Heart right ventricle (tissue), 16 donors: ENCODE measurements around the gene ITPR3. TPM values are rescaled to one million over a fixed set of nuclear protein-coding genes. Genes with fewer than 3 reads are reported as not detected.
A peak's percentile ranks its signal among the peaks of the same experiment; 100 is the strongest.

Experiments used
- ATAC-seq, 8 donors: fragments of 200-7000 bp; cut with Tn5 transposase; one replicate each; pipeline ENCODE4 v1.9.1; 2020; ENCODE audit warnings: mild to moderate bottlenecking in 8 of 8, moderate library complexity in 8 of 8, moderate number of reproducible peaks in 1 of 8
- DNase-seq, 2 donors: peaks; one replicate each; pipeline ENCODE4 v3.0.0-alpha.2; 2020
- H3K27ac ChIP-seq, 10 donors: fragments of 200-600 bp; sonication (generic) in 2 of 10; one replicate each; pipeline versions ENCODE4 v1.5.0 to v1.8.0; 2020 to 2022; ENCODE audit warnings: mild to moderate bottlenecking in 3 of 10
- H3K27me3 ChIP-seq, 7 donors: fragments of 200-600 bp; one replicate each; pipeline ENCODE4 v1.8.0; 2021 to 2022; ENCODE audit warnings: mild to moderate bottlenecking in 2 of 7
- H3K36me3 ChIP-seq, 9 donors: fragments of 200-600 bp; sonication (generic) in 1 of 9; one replicate each; pipeline versions ENCODE4 v1.5.0 to v1.8.0; 2020 to 2022; ENCODE audit warnings: mild to moderate bottlenecking in 2 of 9
- H3K4me1 ChIP-seq, 9 donors: fragments of 200-600 bp; sonication (generic) in 1 of 9; one replicate each; pipeline versions ENCODE4 v1.5.0 to v1.8.0; 2020 to 2022; ENCODE audit warnings: mild to moderate bottlenecking in 4 of 9
- H3K4me3 ChIP-seq, 10 donors: fragments of 200-600 bp; sonication (generic) in 2 of 10; one replicate each; pipeline versions ENCODE4 v1.5.0 to v1.8.0; 2020 to 2022; ENCODE audit warnings: mild to moderate bottlenecking in 7 of 10, moderate library complexity in 2 of 10
- H3K9me3 ChIP-seq, 11 donors: fragments of 200-600 bp in 10 of 11; sonication (generic) in 2 of 11; one replicate each; pipeline versions ENCODE4 v1.5.0 to v1.8.0; 2013 to 2022; ENCODE audit warnings: mild to moderate bottlenecking in 2 of 11, control low read depth in 1 of 11, moderate library complexity in 1 of 11
- WGBS, 2 donors: extraction: QIAGEN DNeasy Blood & Tissue Kit; methylation state at CpG; one replicate each; pipeline ENCODE4 v1.1.7; 2013; ENCODE audit warnings: inconsistent platforms in 1 of 2; 5-methylcytosine and 5-hydroxymethylcytosine counted together
- intact Hi-C, 10 donors: fragments of 100-400 bp; cut with DNase I; formaldehyde crosslinking; loops; one replicate each; pipeline versions ENCODE4 v1.11.1 to v1.14.2; 2022
- polyA plus RNA-seq, 2 donors: library from polyadenylated mRNA; stranded (reverse); fragments of 200-250 nt; gene quantifications; one replicate each; pipeline ENCODE4 v1.2.3, GENCODE V29; 2013
- total RNA-seq, 10 donors: library from RNA; stranded (reverse); fragmentation: NEBNext Ultra II Directional in 3 of 10; extraction: Animal tissue kit (Norgen Biotek cat#: 25700) in 3 of 10; gene quantifications; one replicate each; pipeline versions ENCODE4 v1.2.1 to v1.2.4, GENCODE V29; 2021 to 2023
- TF ChIP-seq, protein P1 (sequence below), 9 donors: fragments of 200-600 bp; sonication (generic) in 2 of 9; IDR thresholded peaks; one replicate each; pipeline versions ENCODE4 v1.5.0 to v1.8.0; 2021 to 2022; ENCODE audit warnings: antibody characterized with exemption in 9 of 9, mild to moderate bottlenecking in 5 of 9, moderate library complexity in 1 of 9
- donor health status: Arrhythmogenic right ventricular cardiomyopathy.
- donor health status: ischemic (EF 13 %, LVEDD 7.1; RV severe dilation, severe dysfunction).
- donor health status: healthy with polysubstance abuse.
- donor health status: DM: no; HTN: yes; CAD: no.
- donor health status: DM: no; HTN: no; CAD: no.
- donor health status: ischemic (EF 25% LVEDD 6.9; RV normal size, moderate dysfunction).
- donor health status: ischemic (EF 25% LVEDD 5.7; RV mildly dilated, moderate dysfunction).
- donor health status: healthy.
- donor health status: DM: yes; HTN: yes; CAD: no.
- donor health status: Ischemic cardiomyopathy.
- donor health status: ischemic (EF 35%, LVEDD 5.7; RV mildly dilated, moderate dysfunction).
- donor health status: nonischemic (EF 11% LVEDD 7.7; RV severe dilation, severe dysfunction).
- donor health status: DM: yes; HTN: yes; CAD: no.
- donor health status: PGD.
- donor health status: ischemic (EF 29% LVEDD 5.4; RV normal size, mild dysfunction).
- donor health status: nonischemic (EF 23%, LVEDD 6.1; RV moderate dilation, normal function).

ITPR3 gene
- total and polyA plus RNA-seq, 12 donors: 3.2 to 16.7 (median 6.0) TPM

DNA sequence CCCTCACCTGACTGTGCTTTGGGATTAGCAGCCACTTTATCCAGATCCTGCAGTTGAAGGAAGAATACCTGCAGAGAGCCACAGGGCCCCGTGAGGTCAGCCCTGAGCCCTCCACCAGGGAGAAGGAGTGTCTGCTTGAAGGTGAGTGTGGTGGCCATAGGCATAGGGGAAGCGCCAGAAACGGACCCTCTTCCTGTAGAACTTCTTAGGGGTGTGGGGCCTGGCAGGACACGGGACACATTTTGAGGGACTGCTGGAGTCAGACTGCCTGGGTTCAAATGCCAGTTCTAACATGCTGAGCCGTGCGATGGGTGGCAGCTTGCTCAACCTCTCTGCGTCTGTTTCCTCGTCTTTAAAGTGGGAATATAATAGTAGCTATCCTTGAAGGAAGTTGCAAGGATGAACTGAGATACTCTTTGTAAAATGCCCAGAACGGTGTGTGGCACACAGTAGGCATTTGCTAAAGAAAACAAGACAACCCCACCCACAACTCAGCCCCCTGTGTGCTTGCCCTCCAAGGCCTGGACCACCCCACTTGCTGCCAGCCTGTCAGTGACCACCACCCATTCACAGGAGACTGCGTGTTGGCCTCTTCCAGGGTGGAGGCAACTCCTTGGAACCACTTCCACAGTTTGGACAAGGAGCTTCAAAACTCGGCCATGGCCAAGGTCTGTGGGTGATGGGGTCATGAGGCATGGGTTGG, 36.3 kb upstream of the ITPR3 start:
- H3K9me3 ChIP-seq: no peaks in the 10 kb centered on the region
- no peaks in the 10 kb centered on the region for H3K36me3 ChIP-seq
- TF ChIP-seq, protein P1, sequence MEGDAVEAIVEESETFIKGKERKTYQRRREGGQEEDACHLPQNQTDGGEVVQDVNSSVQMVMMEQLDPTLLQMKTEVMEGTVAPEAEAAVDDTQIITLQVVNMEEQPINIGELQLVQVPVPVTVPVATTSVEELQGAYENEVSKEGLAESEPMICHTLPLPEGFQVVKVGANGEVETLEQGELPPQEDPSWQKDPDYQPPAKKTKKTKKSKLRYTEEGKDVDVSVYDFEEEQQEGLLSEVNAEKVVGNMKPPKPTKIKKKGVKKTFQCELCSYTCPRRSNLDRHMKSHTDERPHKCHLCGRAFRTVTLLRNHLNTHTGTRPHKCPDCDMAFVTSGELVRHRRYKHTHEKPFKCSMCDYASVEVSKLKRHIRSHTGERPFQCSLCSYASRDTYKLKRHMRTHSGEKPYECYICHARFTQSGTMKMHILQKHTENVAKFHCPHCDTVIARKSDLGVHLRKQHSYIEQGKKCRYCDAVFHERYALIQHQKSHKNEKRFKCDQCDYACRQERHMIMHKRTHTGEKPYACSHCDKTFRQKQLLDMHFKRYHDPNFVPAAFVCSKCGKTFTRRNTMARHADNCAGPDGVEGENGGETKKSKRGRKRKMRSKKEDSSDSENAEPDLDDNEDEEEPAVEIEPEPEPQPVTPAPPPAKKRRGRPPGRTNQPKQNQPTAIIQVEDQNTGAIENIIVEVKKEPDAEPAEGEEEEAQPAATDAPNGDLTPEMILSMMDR (IDR thresholded peaks at IDR 0.05): no peak
- peaks cover 12 to 38% (median 27%) of the 10 kb centered on the region in 9 donors for H3K4me1 ChIP-seq
- DNase-seq (no peak), ATAC-seq (no peak)
- no peak overlapping the region for H3K4me3 ChIP-seq
- peak overlapping the region in 3 of 10 donors; percentile 19 to 58 (median 36) for H3K27ac ChIP-seq
- intact Hi-C loops: loop anchor here (1.0 to 10.0 kb wide), 13 partner anchors 37 to 570 kb away; partner anchors contain the start of genes ITPR3 (in 2 of the 10) and GRM4 (in 1 of the 10)
- 81 to 83% methylated on average over 11 of the region's 11 CpGs for WGBS, 2 donors
- no peaks in the 10 kb centered on the region for H3K27me3 ChIP-seq

DNA sequence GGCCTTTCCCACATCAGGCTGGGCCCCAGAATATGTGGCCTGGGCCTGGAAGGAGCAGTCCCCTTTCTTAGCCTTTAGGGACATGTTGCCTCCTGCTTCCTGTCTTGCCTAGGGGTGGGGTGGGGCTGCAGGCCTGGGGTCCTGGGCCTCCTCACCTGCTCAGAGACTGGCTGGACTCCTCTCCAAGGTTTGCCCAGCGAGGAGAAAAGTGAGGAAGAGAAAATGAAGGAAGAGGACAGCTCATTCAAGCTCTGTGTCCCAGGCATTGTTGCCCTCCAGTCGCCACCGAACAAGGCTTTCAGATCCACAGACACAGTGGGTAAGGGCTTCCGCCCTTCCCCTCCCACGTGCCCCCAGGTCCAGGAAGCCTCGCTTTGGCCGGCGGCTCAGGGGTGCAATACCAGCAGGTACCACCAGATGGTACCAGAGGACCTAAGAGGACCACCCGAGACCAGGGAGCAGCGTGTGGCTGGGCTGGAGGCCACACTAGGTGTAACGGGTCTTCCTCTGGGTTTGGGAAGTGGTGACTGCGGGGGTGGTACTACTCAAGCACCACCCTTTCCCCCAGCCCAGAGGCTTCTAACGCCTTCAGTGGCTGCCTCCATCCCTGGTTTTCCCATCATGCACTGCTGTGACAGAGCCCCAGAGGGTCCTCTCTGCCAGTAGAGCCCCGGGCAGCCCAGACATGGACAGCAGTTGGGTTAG, 35.6 kb upstream of the ITPR3 start:
- TF ChIP-seq, protein P1 (IDR thresholded peaks at IDR 0.05): peak; percentile 96 to 100 (median 99)
- H3K27me3 ChIP-seq: no peaks in the 10 kb centered on the region
- no peaks in the 10 kb centered on the region for H3K36me3 ChIP-seq
- DNase-seq (peak; percentile 83 to 84), ATAC-seq (peak; percentile 59 to 73 (median 68))
- peaks cover 12 to 40% (median 31%) of the 10 kb centered on the region in 9 donors for H3K4me1 ChIP-seq
- H3K4me3 ChIP-seq: peak overlapping the region in 4 of 10 donors; percentile 8 to 23 (median 16)
- H3K27ac ChIP-seq: peak overlapping the region in 8 of 10 donors; percentile 2 to 58 (median 30)
- no peaks in the 10 kb centered on the region for H3K9me3 ChIP-seq
- 10 to 13% methylated on average over 14 of the region's 14 CpGs for WGBS, 2 donors
- intact Hi-C loops: loop anchor here (1.0 to 10.0 kb wide), 16 partner anchors 37 to 569 kb away; partner anchors contain the start of genes ITPR3 (in 2 of the 10) and GRM4 (in 1 of the 10)

DNA sequence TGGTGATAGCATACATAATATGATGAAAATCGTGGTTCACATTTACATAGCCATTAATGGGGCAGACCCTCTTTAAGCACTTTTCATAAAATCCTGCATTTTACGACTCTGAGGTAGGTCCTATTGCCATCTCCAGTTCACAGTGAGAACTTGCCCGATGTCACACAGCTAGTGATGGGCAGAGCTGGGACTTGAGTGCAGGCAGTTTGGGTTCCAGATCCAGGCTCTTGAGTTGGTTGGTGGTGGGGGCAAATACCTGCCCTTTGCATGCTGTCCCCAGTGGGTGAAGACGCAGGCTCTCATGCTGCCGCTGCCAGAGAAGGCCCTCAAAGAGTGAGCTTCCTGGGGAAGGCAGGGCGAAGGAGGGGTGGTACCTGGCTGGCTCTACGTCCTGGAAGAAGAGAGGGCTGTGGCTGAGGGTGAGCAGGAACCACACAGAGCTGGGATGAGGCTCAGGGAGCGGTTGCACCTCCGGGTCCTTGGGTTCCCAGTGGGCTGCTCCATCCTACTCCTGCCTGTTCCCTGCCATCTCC, 34.9 kb upstream of the ITPR3 start:
- H3K9me3 ChIP-seq: no peaks in the 10 kb centered on the region
- 74 to 81% methylated on average over 9 of the region's 9 CpGs for WGBS, 2 donors

More for the DNA sequence above, 34.9 kb upstream of the ITPR3 start:
- Histone ChIP-seq H3K27me3 (no peaks in the 10 kb centered on the region), H3K27ac (peak overlapping the region in 6 of 10 donors; percentile 2 to 58 (median 28)), H3K4me3 (peak overlapping the region in 3 of 10 donors; percentile 8 to 23 (median 15)), H3K4me1 (peaks cover 16 to 44% (median 35%) of the 10 kb centered on the region in 9 donors), H3K36me3 (no peaks in the 10 kb centered on the region)
- ATAC-seq: no peak
- intact Hi-C loops: loop anchor here (2.0 to 10.0 kb wide), 14 partner anchors 36 to 569 kb away; partner anchors contain the start of genes ITPR3 (in 2 of the 10) and GRM4 (in 1 of the 10)
- no peak for DNase-seq
- TF ChIP-seq, protein P1 (IDR thresholded peaks at IDR 0.05): no peak
